ENCODE data around the gene CAMSAP2. TPM values are rescaled to one million over a fixed set of nuclear protein-coding genes. Genes with fewer than 3 reads are reported as not detected.

CAMSAP2 gene
- total and polyA plus RNA-seq, 2 donors (not counting 3 experiments of a cell fraction or from before 2014, with no cell fraction given) = 6.7 to 45.5 TPM

DNA sequence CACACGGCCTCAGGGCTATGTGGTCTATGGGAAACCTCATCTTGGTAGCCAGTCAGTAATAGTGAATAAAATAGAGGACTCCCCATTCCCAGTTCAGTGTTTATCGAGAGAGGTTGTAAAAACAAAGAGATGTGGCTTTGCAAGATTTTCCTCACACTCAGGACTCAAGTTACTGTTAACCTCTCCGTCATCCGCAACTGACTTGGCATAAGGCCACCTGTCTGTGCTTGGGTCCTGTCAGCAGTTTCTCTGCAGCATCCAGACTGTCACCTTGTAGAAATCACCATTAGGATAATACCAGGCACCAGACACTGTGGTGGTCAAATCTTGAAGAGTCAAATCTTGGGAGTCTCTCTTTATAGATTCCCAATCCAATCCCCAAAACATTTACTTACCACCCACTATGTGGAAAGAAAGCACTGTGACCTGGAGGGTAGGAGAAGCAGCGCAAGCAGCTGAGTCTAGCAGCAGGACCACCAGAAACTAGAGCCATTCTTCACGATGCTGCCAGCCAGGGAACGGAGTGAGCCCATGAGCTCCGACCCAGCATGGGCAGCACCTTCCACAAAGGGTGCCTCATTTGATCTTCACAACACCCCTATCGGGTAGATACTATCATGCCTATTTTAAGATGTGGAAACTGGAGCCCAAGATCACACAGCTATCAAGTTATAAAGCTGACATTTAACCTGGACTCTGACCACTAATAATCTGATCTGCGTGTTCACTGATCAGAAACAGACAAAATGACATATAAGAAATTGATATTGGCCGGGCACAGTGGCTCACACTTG, 128.5 kb downstream of the CAMSAP2 start:
- H3K4me3 ChIP-seq (replicated peaks in 1 of 3; ENCODE audit: insufficient read depth in 1 of 3, low read depth in 1 of 3, low read length in 3 of 3) = no peak overlapping the region
- ChIA-PET POLR2A (no interaction called here), CTCF (interaction anchor here (1.4 to 3.3 kb wide), 3 partner anchors 245 to 308 kb away, joined by 5 to 10 read pairs (median 7); no protein-coding TSS in a partner anchor)
- H3K27me3 ChIP-seq (ENCODE audit: control insufficient read depth in 2 of 2, insufficient read depth in 2 of 2, low read length in 2 of 2) = peaks cover 15 to 16% of the 10 kb centered on the region in 2 experiments
- no peak overlapping the region for H2AFZ ChIP-seq (ENCODE audit: low read depth, low read length)
- H3K9ac ChIP-seq (replicated peaks; ENCODE audit: extremely low read depth, insufficient read depth, low read length) = no peak overlapping the region
- H3K4me1 ChIP-seq (ENCODE audit: control insufficient read depth, extremely low read depth, insufficient read depth, low read length) = no peaks in the 10 kb centered on the region
- no peak overlapping the region for H3K4me2 ChIP-seq (ENCODE audit: insufficient read depth, low read length)
- no peaks in the 10 kb centered on the region for H4K20me1 ChIP-seq (replicated peaks; ENCODE audit: control insufficient read depth, extremely low read depth, insufficient read depth, low read length)
- dilution Hi-C loops (cut with MboI; ENCODE audit: extremely low pct_ligation_motif_present, low sequenced_read_pairs) = no loop called here
- peaks cover 0 to 4% of the 10 kb centered on the region in 2 experiments for H3K36me3 ChIP-seq (ENCODE audit: control insufficient read depth in 2 of 2, extremely low read depth in 1 of 2, insufficient read depth in 2 of 2, low read length in 2 of 2)
- H3K9me3 ChIP-seq (replicated peaks; ENCODE audit: control insufficient read depth, insufficient read depth, low read length) = no peaks in the 10 kb centered on the region
- TF ChIP-seq POLR2A (IDR thresholded peaks at IDR 0.05; ENCODE audit: low read depth, low read length) (no peak), MYC (IDR thresholded peaks at IDR 0.05; ENCODE audit: low read depth, low read length) (no peak), POLR2AphosphoS5 (IDR thresholded peaks at IDR 0.05; ENCODE audit: insufficient read depth, low read depth, low read length) (no peak), JUN (IDR thresholded peaks at IDR 0.05; ENCODE audit: borderline replicate concordance, insufficient read depth, insufficient read length, low read depth) (no peak), GATA2 (IDR thresholded peaks at IDR 0.05; ENCODE audit: insufficient read depth, insufficient read length, low read depth, low read length) (no peak), FOS (IDR thresholded peaks at IDR 0.05; ENCODE audit: borderline replicate concordance, insufficient read depth, low read length) (no peak), EZH2 (IDR thresholded peaks at IDR 0.05; ENCODE audit: borderline replicate concordance, low read depth, low read length, severe bottlenecking) (no peak), MAX (IDR thresholded peaks at IDR 0.05; ENCODE audit: insufficient read depth, insufficient read length) (no peak)
- TF ChIP-seq, protein P1, sequence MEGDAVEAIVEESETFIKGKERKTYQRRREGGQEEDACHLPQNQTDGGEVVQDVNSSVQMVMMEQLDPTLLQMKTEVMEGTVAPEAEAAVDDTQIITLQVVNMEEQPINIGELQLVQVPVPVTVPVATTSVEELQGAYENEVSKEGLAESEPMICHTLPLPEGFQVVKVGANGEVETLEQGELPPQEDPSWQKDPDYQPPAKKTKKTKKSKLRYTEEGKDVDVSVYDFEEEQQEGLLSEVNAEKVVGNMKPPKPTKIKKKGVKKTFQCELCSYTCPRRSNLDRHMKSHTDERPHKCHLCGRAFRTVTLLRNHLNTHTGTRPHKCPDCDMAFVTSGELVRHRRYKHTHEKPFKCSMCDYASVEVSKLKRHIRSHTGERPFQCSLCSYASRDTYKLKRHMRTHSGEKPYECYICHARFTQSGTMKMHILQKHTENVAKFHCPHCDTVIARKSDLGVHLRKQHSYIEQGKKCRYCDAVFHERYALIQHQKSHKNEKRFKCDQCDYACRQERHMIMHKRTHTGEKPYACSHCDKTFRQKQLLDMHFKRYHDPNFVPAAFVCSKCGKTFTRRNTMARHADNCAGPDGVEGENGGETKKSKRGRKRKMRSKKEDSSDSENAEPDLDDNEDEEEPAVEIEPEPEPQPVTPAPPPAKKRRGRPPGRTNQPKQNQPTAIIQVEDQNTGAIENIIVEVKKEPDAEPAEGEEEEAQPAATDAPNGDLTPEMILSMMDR (IDR thresholded peaks at IDR 0.05; ENCODE audit: extremely low read depth in 1 of 2, insufficient read depth in 1 of 2, low read depth in 1 of 2, low read length in 2 of 2) = no peak
- BruUV-seq (replicated peaks) = no TSS peak
- intact Hi-C loops (cut with micrococcal nuclease) = no loop called here
- no peak overlapping the region for H3K27ac ChIP-seq (ENCODE audit: insufficient read depth, low read depth, low read length)
- H3K9me1 ChIP-seq (replicated peaks; ENCODE audit: control insufficient read depth, extremely low read depth, insufficient read depth, low read length) = no peaks in the 10 kb centered on the region
- DNase-seq (ENCODE audit: low read depth, low spot score) (no peak), FAIRE-seq (no peak)
- H3K79me2 ChIP-seq (ENCODE audit: control insufficient read depth, insufficient read depth, low read length) = no peaks in the 10 kb centered on the region

Measured in endothelial cell of umbilical vein (primary cell).